B cell (primary cell): ENCODE measurements around the gene JAK3. TPM values are rescaled to one million over a fixed set of nuclear protein-coding genes. Genes with fewer than 3 reads are reported as not detected.

Source experiments
- ATAC-seq: fragments of 200-7000 bp; cut with Tn5 transposase; one replicate; pipeline ENCODE4 v1.10.0; 2021; ENCODE audit warnings: low read depth, mild to moderate bottlenecking, moderate number of reproducible peaks, moderate library complexity
- CTCF ChIA-PET: fragments of 350-600 bp; sonication (Branson Sonifier 250); formaldehyde crosslinking; loops from one replicate; lab custom pipeline; 2021; ENCODE audit warnings: antibody characterized with exemption, inconsistent platforms; lab: Charles Lee
- POLR2A ChIA-PET: fragments of 350-600 bp; sonication (Branson Sonifier 250); formaldehyde crosslinking; loops from one replicate; lab custom pipeline; 2021; ENCODE audit warnings: antibody characterized with exemption; lab: Charles Lee
- DNase-seq: peaks from one replicate; pipeline ENCODE4 v3.0.0; 2013
- H2AFZ ChIP-seq: 2 replicates; pipeline ENCODE4 v1.6.1; 2012; ENCODE audit warnings: mild to moderate bottlenecking, low read depth, low read length; ENCODE audit not compliant: insufficient read depth, poor library complexity, severe bottlenecking
- H3K27ac ChIP-seq, 2 donors: 1 replicate in 1 of 2; 2 replicates in 1 of 2; pipeline ENCODE4 v1.5.1; 2012 to 2013; ENCODE audit warnings: low read length in 2 of 2, mild to moderate bottlenecking in 2 of 2, moderate library complexity in 1 of 2
- H3K27me3 ChIP-seq, 4 experiments: fragments of 200-600 bp in 1 of 4; sonication (generic) in 1 of 4; replicated peaks in 1 of 4; 1 replicate in 2 of 4; 2 replicates in 2 of 4; pipeline versions ENCODE4 v1.6.1 to v1.7.0; 2013 to 2016; ENCODE audit warnings: low read length in 3 of 4, mild to moderate bottlenecking in 2 of 4, mixed read lengths in 1 of 4, moderate library complexity in 1 of 4; ENCODE audit not compliant: insufficient read depth in 4 of 4, control insufficient read depth in 3 of 4; ENCODE audit errors: control extremely low read depth in 1 of 4
- H3K36me3 ChIP-seq, 2 experiments: replicated peaks in 1 of 2; 1 replicate in 1 of 2; 2 replicates in 1 of 2; pipeline versions ENCODE4 v1.6.1 to v1.7.1; 2013; ENCODE audit warnings: low read length in 1 of 2; ENCODE audit not compliant: insufficient read depth in 2 of 2, control insufficient read depth in 1 of 2; ENCODE audit errors: control extremely low read depth in 1 of 2, extremely low read depth in 1 of 2
- H3K4me1 ChIP-seq, 2 donors: fragments of 200-600 bp in 1 of 2; sonication (generic) in 1 of 2; 1 replicate in 1 of 2; 2 replicates in 1 of 2; pipeline versions ENCODE4 v1.5.1 to v1.6.1; 2013 to 2017; ENCODE audit warnings: low read length in 2 of 2; ENCODE audit not compliant: control insufficient read depth in 2 of 2, insufficient read depth in 2 of 2
- H3K4me2 ChIP-seq: replicated peaks from 2 replicates; pipeline ENCODE3; 2012; ENCODE audit warnings: mild to moderate bottlenecking, low read depth, low read length; ENCODE audit not compliant: poor library complexity, severe bottlenecking
- H3K4me3 ChIP-seq, 5 experiments: fragments of 200-600 bp in 1 of 5; sonication (generic) in 1 of 5; 1 replicate in 3 of 5; 2 replicates in 2 of 5; pipeline versions ENCODE4 v1.5.1 to v1.7.0; 2011 to 2016; ENCODE audit warnings: low read length in 4 of 5, mild to moderate bottlenecking in 4 of 5, low read depth in 2 of 5, control low read depth in 1 of 5, moderate library complexity in 1 of 5; ENCODE audit not compliant: insufficient read depth in 1 of 5; ENCODE audit errors: control extremely low read depth in 1 of 5, extremely low read depth in 1 of 5
- H3K79me2 ChIP-seq: fragments of 200-600 bp; sonication (generic); one replicate; pipeline ENCODE4 v1.6.0; 2016; ENCODE audit warnings: low read length; ENCODE audit not compliant: control insufficient read depth, insufficient read depth
- H3K9ac ChIP-seq: fragments of 200-600 bp; sonication (generic); 2 replicates; pipeline ENCODE4 v1.6.1; 2017; ENCODE audit warnings: mild to moderate bottlenecking, low read length, moderate library complexity
- H3K9me3 ChIP-seq, 3 donors: one replicate each; pipeline versions ENCODE4 v1.6.1 to v1.7.1; 2013; ENCODE audit warnings: low read length in 2 of 3; ENCODE audit not compliant: control insufficient read depth in 2 of 3, insufficient read depth in 1 of 3; ENCODE audit errors: control extremely low read depth in 1 of 3
- H4K20me1 ChIP-seq: 2 replicates; pipeline ENCODE4 v1.6.0; 2012; ENCODE audit warnings: mild to moderate bottlenecking, low read length; ENCODE audit not compliant: insufficient read depth, control insufficient read depth, poor library complexity, severe bottlenecking
- H3K27ac Mint-ChIP-seq: one replicate; pipeline ENCODE4 v1.8.0; 2021; ENCODE audit warnings: mixed read lengths
- H3K27me3 Mint-ChIP-seq: one replicate; pipeline ENCODE4 v1.8.0; 2021; ENCODE audit warnings: mixed read lengths
- H3K4me1 Mint-ChIP-seq: one replicate; pipeline ENCODE4 v1.8.0; 2021; ENCODE audit warnings: mixed read lengths
- H3K4me3 Mint-ChIP-seq: one replicate; pipeline ENCODE4 v1.8.0; 2021; ENCODE audit warnings: mixed read lengths
- H3K9me3 Mint-ChIP-seq: one replicate; pipeline ENCODE4 v1.8.0; 2022; ENCODE audit warnings: mixed read lengths; ENCODE audit not compliant: insufficient read depth
- CTCF ChIP-seq: fragments of 200-600 bp; IDR thresholded peaks from one replicate; pipeline ENCODE4 v1.8.0; 2022; ENCODE audit warnings: antibody characterized with exemption, mild to moderate bottlenecking
- EZH2 ChIP-seq: IDR thresholded peaks from 2 replicates; pipeline ENCODE4 v1.6.1; 2012; ENCODE audit warnings: borderline replicate concordance, low read depth, mild to moderate bottlenecking, moderate library complexity, low read length; ENCODE audit not compliant: insufficient read depth, poor library complexity, severe bottlenecking
- WGBS: methylation state at CpG from one replicate; pipeline ENCODE4 v1.1.5; 2013; ENCODE audit warnings: missing lambda C conversion rate; ENCODE audit not compliant: insufficient coverage; 5-methylcytosine and 5-hydroxymethylcytosine counted together
- intact Hi-C: fragments of 100-400 bp; cut with micrococcal nuclease; formaldehyde crosslinking; loops from one replicate; pipeline ENCODE4 v1.10.0; 2022
- polyA plus RNA-seq: library from polyadenylated mRNA; depleted of rRNA; stranded (reverse); fragments of >200 nt; gene quantifications from 2 replicates; pipeline ENCODE4 v1.2.3, GENCODE V29; 2012
- total RNA-seq, 2 donors: library from RNA; stranded (reverse); fragments of 120-200 nt in 1 of 2; gene quantifications; 1 replicate in 1 of 2; 2 replicates in 1 of 2; pipeline versions ENCODE4 v1.2.3 to v1.2.4, GENCODE V29; 2013 to 2022

Gene JAK3
- total and polyA plus RNA-seq, 2 donors (not counting 1 experiment from before 2014, with no cell fraction given) = 102 to 143 TPM

DNA sequence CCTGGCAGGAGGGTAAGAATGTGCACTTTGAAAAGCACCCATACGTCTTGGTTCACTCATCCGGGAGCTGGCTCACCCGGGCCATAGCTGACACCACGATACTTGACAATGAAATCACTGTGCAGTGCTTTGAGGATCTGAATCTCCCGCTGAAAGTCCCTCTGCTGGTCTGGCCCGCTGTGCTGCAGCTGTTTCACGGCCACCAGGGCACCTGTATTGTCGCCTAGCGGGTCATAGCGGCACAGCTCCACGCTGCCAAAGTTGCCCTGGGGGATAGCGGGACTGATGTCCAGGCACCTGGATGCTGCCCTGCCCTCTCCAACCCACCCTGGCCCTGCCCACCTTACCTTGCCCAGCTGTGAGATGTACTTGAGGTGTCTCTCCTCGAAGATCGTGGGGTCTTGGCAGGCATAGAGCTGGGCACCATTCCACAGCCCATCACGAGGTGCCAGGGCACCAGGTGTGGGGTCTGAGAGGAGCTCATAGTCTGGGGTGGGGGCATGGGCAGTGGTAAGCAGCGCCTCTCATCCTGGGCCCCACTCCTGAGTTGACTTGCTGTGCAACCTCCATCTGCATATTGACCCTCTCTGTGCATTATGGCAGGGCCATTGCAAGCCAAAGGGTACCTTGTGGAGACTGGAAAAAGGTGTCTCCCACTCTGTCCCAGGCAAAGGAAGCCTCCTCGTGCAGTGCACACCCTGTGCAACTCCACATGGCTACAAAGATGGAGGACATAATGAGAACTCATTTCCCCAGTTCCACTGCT lies 15.2 kb downstream of the JAK3 start:
- Histone ChIP-seq H3K4me3 (no peak overlapping the region), H3K9me3 (peaks cover 0 to 7% (median 0%) of the 10 kb centered on the region in 3 donors), H3K4me1 (no peaks in the 10 kb centered on the region), H3K36me3 (peaks cover 1 to 75% of the 10 kb centered on the region in 2 experiments), H2AFZ (no peak overlapping the region), H3K27me3 (no peaks in the 10 kb centered on the region), H3K9ac (no peak overlapping the region), H3K27ac (no peak overlapping the region), H3K79me2 (peaks cover 2% of the 10 kb centered on the region), H4K20me1 (peaks cover 28% of the 10 kb centered on the region), H3K4me2 (no peak overlapping the region)
- no peak for TF ChIP-seq EZH2
- TF ChIP-seq CTCF = no peak
- 95% methylated on average over 17 of the region's 17 CpGs for WGBS
- ATAC-seq (no peak), DNase-seq (no peak)
- no peak overlapping the region for H3K27ac Mint-ChIP-seq
- CTCF ChIA-PET = interaction anchor here (0.7 kb wide), 1 partner anchor 8 kb away, joined by 3 read pairs; no protein-coding TSS in a partner anchor
- no peak overlapping the region for H3K4me3 Mint-ChIP-seq
- no peaks in the 10 kb centered on the region for H3K27me3 Mint-ChIP-seq
- no peaks in the 10 kb centered on the region for H3K9me3 Mint-ChIP-seq
- POLR2A ChIA-PET = no interaction called here
- no peaks in the 10 kb centered on the region for H3K4me1 Mint-ChIP-seq
- intact Hi-C loops = no loop called here

- 98% methylated on average over 24 of the region's 25 CpGs for WGBS
- Histone ChIP-seq H3K9me3 (peaks cover 0 to 7% (median 0%) of the 10 kb centered on the region in 3 donors), H3K27me3 (no peaks in the 10 kb centered on the region), H3K36me3 (peaks cover 1 to 70% of the 10 kb centered on the region in 2 experiments), H4K20me1 (peaks cover 28% of the 10 kb centered on the region), H3K4me1 (no peaks in the 10 kb centered on the region), H3K9ac (no peak overlapping the region), H3K27ac (no peak overlapping the region), H3K4me3 (no peak overlapping the region), H3K79me2 (peaks cover 2% of the 10 kb centered on the region), H3K4me2 (no peak overlapping the region), H2AFZ (no peak overlapping the region)
- CTCF ChIA-PET = no interaction called here
- TF ChIP-seq EZH2 (no peak), CTCF (no peak)
- Mint-ChIP-seq H3K4me1 (no peaks in the 10 kb centered on the region), H3K4me3 (no peak overlapping the region), H3K27ac (no peak overlapping the region), H3K27me3 (no peaks in the 10 kb centered on the region), H3K9me3 (no peaks in the 10 kb centered on the region)
- POLR2A ChIA-PET = no interaction called here
- DNase-seq (no peak), ATAC-seq (no peak)
- intact Hi-C loops = no loop called here
These were observed 16.3 kb downstream of the JAK3 start for GRCh38 chr19:17831419-17831888.
